GM13976 (cell line): ENCODE measurements around the gene PWWP2B.

Source experiments
- DNase-seq: peaks from one replicate; pipeline ENCODE4 v3.0.0; 2012; ENCODE audit warnings: low spot score
- in situ Hi-C: fragments of 300-500 bp; cut with MboI; formaldehyde crosslinking; loops from one replicate; pipeline ENCODE4 v1.12.0; 2022; ENCODE audit warnings: low sequenced_read_pairs, mixed read lengths, inconsistent platforms; ENCODE audit not compliant: unreplicated experiment
- TF ChIP-seq, protein P1 (sequence below): IDR thresholded peaks from 2 replicates; pipeline ENCODE4 v1.5.1; 2012; ENCODE audit warnings: borderline replicate concordance, mild to moderate bottlenecking; ENCODE audit not compliant: insufficient read depth; ENCODE audit errors: extremely low read depth, missing control alignments, control extremely low read depth

The PWWP2B gene

DNA sequence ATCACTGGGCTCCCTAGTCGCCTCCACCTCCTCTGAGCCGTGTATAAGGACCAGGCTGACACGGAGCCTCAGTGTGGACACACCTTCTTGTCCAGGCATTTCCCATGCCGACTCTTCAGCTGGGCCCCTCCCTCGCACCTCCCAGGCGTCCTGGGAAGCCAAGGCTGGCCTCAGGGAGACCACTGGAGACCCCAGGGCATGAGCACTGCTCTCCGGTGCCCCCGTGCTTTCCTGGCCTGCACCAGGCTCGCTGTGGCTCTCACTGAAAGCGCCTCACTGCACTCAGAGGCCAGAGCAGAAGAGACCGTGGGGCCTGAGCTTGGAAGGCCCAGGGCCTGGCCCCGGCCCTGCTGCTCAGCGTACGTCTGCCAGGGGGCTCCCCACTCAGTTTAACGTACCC lies 33.6 kb upstream of the PWWP2B start:
- DNase-seq, result no peak
- in situ Hi-C loops, result no loop called here
- TF ChIP-seq, protein P1, sequence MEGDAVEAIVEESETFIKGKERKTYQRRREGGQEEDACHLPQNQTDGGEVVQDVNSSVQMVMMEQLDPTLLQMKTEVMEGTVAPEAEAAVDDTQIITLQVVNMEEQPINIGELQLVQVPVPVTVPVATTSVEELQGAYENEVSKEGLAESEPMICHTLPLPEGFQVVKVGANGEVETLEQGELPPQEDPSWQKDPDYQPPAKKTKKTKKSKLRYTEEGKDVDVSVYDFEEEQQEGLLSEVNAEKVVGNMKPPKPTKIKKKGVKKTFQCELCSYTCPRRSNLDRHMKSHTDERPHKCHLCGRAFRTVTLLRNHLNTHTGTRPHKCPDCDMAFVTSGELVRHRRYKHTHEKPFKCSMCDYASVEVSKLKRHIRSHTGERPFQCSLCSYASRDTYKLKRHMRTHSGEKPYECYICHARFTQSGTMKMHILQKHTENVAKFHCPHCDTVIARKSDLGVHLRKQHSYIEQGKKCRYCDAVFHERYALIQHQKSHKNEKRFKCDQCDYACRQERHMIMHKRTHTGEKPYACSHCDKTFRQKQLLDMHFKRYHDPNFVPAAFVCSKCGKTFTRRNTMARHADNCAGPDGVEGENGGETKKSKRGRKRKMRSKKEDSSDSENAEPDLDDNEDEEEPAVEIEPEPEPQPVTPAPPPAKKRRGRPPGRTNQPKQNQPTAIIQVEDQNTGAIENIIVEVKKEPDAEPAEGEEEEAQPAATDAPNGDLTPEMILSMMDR, result no peak

DNA sequence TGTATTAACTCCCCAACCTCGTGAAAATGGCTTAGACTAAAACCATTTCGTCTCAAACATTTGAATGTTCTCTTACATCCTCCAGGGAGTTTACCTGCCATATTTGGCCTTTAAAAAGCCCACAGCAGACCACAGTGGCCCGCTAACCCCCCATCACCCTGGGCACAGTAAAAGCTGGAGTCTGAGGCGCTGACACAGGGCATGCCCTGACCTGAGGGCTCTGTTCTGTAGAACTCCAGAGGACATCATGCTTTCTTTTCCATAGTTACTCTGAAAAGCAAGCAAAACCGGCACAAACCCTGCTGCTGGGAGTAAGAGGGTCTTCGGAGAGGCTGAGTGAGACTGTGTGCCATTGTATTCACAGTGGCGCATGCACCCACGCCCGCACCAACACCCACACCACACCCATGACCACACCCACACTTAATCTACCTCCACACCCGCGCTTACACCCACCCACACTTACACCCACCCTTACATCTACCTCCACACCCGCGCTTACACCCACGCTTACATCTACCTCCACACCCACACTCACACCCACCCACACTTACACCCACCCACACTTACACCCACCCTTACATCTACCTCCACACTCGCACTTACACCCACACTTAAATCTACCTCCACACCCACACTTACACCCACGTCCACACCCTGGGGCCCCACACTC lies 32.9 kb upstream of the PWWP2B start:
- DNase-seq, result peak; percentile 83
- TF ChIP-seq, protein P1, result no peak
- in situ Hi-C loops, result no loop called here

DNA sequence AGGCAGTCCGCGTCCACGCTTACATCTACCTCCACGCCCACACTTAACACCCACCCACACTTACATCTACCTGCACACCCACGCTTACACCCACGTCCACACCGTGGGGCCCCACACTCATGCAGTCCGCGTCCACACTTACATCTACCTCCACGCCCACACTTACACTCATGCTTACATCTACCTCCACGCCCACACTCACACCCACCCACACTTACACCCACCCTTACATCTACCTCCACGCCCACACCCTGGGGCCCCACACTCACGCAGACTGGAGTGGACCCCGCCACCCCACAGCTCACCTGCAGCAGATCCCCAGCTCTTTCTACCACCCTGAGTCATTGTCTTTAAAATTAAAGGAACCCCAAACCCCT lies 32.4 kb upstream of the PWWP2B start:
- TF ChIP-seq, protein P1, result no peak
- in situ Hi-C loops, result no loop called here
- no peak for DNase-seq

DNA sequence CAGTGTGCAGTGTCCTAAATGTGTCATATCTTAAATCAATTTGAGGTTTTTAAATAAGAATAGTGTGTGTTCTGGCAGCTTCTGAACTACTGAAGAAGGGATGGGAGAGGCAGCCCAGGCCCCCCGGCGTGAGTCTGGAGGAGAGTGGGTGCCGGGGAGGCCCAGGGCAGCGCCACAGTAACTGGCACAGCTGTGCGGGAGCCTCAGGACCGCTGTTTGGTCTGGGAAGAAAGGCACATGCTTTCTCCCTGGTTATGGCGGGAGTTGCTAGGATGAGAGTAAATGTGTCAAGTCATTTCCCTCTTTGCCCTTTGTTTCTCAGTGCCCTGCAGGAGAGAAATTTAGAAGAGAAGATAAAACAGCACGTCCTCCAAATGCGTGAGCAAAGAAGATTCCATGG lies 31.9 kb upstream of the PWWP2B start:
- TF ChIP-seq, protein P1, result no peak
- no peak for DNase-seq
- in situ Hi-C loops, result no loop called here

DNA sequence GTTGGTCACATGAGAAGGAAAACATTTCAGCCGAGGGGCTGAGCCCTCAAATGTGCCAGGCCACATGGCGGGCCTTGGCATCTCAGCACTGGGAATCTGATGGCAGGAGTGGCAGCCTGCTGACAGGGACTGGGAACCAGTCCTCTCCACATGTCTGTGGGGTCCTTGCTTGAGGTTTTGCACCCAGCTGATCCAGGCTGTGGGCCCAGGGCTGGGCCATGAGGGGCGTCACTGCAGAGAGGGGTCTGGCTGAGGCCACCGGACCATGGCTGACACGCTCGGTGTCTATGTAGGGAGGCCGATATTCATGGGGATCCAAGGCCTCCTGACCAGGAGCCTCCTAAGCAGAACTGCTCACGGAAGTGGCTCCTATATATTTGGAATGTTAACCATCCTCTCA lies 31.0 kb upstream of the PWWP2B start:
- in situ Hi-C loops, result no loop called here
- DNase-seq, result no peak
- TF ChIP-seq, protein P1, result no peak

DNA sequence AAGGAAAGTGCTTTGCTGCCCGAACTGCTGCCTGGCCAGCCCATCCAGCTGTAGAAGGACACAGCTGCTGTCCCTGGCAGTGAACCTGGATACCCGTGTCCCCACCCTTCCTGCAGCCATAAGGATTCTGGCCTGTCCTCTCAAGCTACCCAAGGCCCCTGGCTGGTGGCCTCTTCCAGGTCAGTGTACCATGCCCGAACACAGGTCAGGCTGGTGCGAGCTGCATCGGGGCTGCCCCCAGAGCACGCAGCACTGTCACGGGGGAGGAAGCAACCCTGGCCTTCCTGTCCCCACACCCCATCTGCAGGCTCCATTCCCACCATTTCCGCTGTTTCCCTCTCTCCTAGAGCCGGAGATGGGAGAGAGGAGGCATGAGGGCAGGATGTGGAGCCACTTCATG lies 30.5 kb upstream of the PWWP2B start:
- TF ChIP-seq, protein P1, result no peak
- in situ Hi-C loops, result no loop called here
- no peak for DNase-seq
